B cell (primary cell): ENCODE measurements around the gene PTP4A1. TPM values are rescaled to one million over a fixed set of nuclear protein-coding genes. Genes with fewer than 3 reads are reported as not detected.

Source experiments
- ATAC-seq: fragments of 200-7000 bp; cut with Tn5 transposase; one replicate; pipeline ENCODE4 v1.10.0; 2021; ENCODE audit warnings: low read depth, mild to moderate bottlenecking, moderate number of reproducible peaks, moderate library complexity
- CTCF ChIA-PET: fragments of 350-600 bp; sonication (Branson Sonifier 250); formaldehyde crosslinking; loops from one replicate; lab custom pipeline; 2021; ENCODE audit warnings: antibody characterized with exemption, inconsistent platforms; lab: Charles Lee
- POLR2A ChIA-PET: fragments of 350-600 bp; sonication (Branson Sonifier 250); formaldehyde crosslinking; loops from one replicate; lab custom pipeline; 2021; ENCODE audit warnings: antibody characterized with exemption; lab: Charles Lee
- DNase-seq: peaks from one replicate; pipeline ENCODE4 v3.0.0; 2013
- H2AFZ ChIP-seq: 2 replicates; pipeline ENCODE4 v1.6.1; 2012; ENCODE audit warnings: mild to moderate bottlenecking, low read depth, low read length; ENCODE audit not compliant: insufficient read depth, poor library complexity, severe bottlenecking
- H3K27ac ChIP-seq, 2 donors: 1 replicate in 1 of 2; 2 replicates in 1 of 2; pipeline ENCODE4 v1.5.1; 2012 to 2013; ENCODE audit warnings: low read length in 2 of 2, mild to moderate bottlenecking in 2 of 2, moderate library complexity in 1 of 2
- H3K27me3 ChIP-seq, 4 experiments: fragments of 200-600 bp in 1 of 4; sonication (generic) in 1 of 4; replicated peaks in 1 of 4; 1 replicate in 2 of 4; 2 replicates in 2 of 4; pipeline versions ENCODE4 v1.6.1 to v1.7.0; 2013 to 2016; ENCODE audit warnings: low read length in 3 of 4, mild to moderate bottlenecking in 2 of 4, mixed read lengths in 1 of 4, moderate library complexity in 1 of 4; ENCODE audit not compliant: insufficient read depth in 4 of 4, control insufficient read depth in 3 of 4; ENCODE audit errors: control extremely low read depth in 1 of 4
- H3K36me3 ChIP-seq, 2 experiments: replicated peaks in 1 of 2; 1 replicate in 1 of 2; 2 replicates in 1 of 2; pipeline versions ENCODE4 v1.6.1 to v1.7.1; 2013; ENCODE audit warnings: low read length in 1 of 2; ENCODE audit not compliant: insufficient read depth in 2 of 2, control insufficient read depth in 1 of 2; ENCODE audit errors: control extremely low read depth in 1 of 2, extremely low read depth in 1 of 2
- H3K4me1 ChIP-seq, 2 donors: fragments of 200-600 bp in 1 of 2; sonication (generic) in 1 of 2; 1 replicate in 1 of 2; 2 replicates in 1 of 2; pipeline versions ENCODE4 v1.5.1 to v1.6.1; 2013 to 2017; ENCODE audit warnings: low read length in 2 of 2; ENCODE audit not compliant: control insufficient read depth in 2 of 2, insufficient read depth in 2 of 2
- H3K4me2 ChIP-seq: replicated peaks from 2 replicates; pipeline ENCODE3; 2012; ENCODE audit warnings: mild to moderate bottlenecking, low read depth, low read length; ENCODE audit not compliant: poor library complexity, severe bottlenecking
- H3K4me3 ChIP-seq, 5 experiments: fragments of 200-600 bp in 1 of 5; sonication (generic) in 1 of 5; 1 replicate in 3 of 5; 2 replicates in 2 of 5; pipeline versions ENCODE4 v1.5.1 to v1.7.0; 2011 to 2016; ENCODE audit warnings: low read length in 4 of 5, mild to moderate bottlenecking in 4 of 5, low read depth in 2 of 5, control low read depth in 1 of 5, moderate library complexity in 1 of 5; ENCODE audit not compliant: insufficient read depth in 1 of 5; ENCODE audit errors: control extremely low read depth in 1 of 5, extremely low read depth in 1 of 5
- H3K79me2 ChIP-seq: fragments of 200-600 bp; sonication (generic); one replicate; pipeline ENCODE4 v1.6.0; 2016; ENCODE audit warnings: low read length; ENCODE audit not compliant: control insufficient read depth, insufficient read depth
- H3K9ac ChIP-seq: fragments of 200-600 bp; sonication (generic); 2 replicates; pipeline ENCODE4 v1.6.1; 2017; ENCODE audit warnings: mild to moderate bottlenecking, low read length, moderate library complexity
- H3K9me3 ChIP-seq, 3 donors: one replicate each; pipeline versions ENCODE4 v1.6.1 to v1.7.1; 2013; ENCODE audit warnings: low read length in 2 of 3; ENCODE audit not compliant: control insufficient read depth in 2 of 3, insufficient read depth in 1 of 3; ENCODE audit errors: control extremely low read depth in 1 of 3
- H4K20me1 ChIP-seq: 2 replicates; pipeline ENCODE4 v1.6.0; 2012; ENCODE audit warnings: mild to moderate bottlenecking, low read length; ENCODE audit not compliant: insufficient read depth, control insufficient read depth, poor library complexity, severe bottlenecking
- H3K27ac Mint-ChIP-seq: one replicate; pipeline ENCODE4 v1.8.0; 2021; ENCODE audit warnings: mixed read lengths
- H3K27me3 Mint-ChIP-seq: one replicate; pipeline ENCODE4 v1.8.0; 2021; ENCODE audit warnings: mixed read lengths
- H3K4me1 Mint-ChIP-seq: one replicate; pipeline ENCODE4 v1.8.0; 2021; ENCODE audit warnings: mixed read lengths
- H3K4me3 Mint-ChIP-seq: one replicate; pipeline ENCODE4 v1.8.0; 2021; ENCODE audit warnings: mixed read lengths
- H3K9me3 Mint-ChIP-seq: one replicate; pipeline ENCODE4 v1.8.0; 2022; ENCODE audit warnings: mixed read lengths; ENCODE audit not compliant: insufficient read depth
- EZH2 ChIP-seq: IDR thresholded peaks from 2 replicates; pipeline ENCODE4 v1.6.1; 2012; ENCODE audit warnings: borderline replicate concordance, low read depth, mild to moderate bottlenecking, moderate library complexity, low read length; ENCODE audit not compliant: insufficient read depth, poor library complexity, severe bottlenecking
- WGBS: methylation state at CpG from one replicate; pipeline ENCODE4 v1.1.5; 2013; ENCODE audit warnings: missing lambda C conversion rate; ENCODE audit not compliant: insufficient coverage; 5-methylcytosine and 5-hydroxymethylcytosine counted together
- intact Hi-C: fragments of 100-400 bp; cut with micrococcal nuclease; formaldehyde crosslinking; loops from one replicate; pipeline ENCODE4 v1.10.0; 2022
- polyA plus RNA-seq: library from polyadenylated mRNA; depleted of rRNA; stranded (reverse); fragments of >200 nt; gene quantifications from 2 replicates; pipeline ENCODE4 v1.2.3, GENCODE V29; 2012
- total RNA-seq, 2 donors: library from RNA; stranded (reverse); fragments of 120-200 nt in 1 of 2; gene quantifications; 1 replicate in 1 of 2; 2 replicates in 1 of 2; pipeline versions ENCODE4 v1.2.3 to v1.2.4, GENCODE V29; 2013 to 2022
- TF ChIP-seq, protein P1 (sequence below): fragments of 200-600 bp; IDR thresholded peaks from one replicate; pipeline ENCODE4 v1.8.0; 2022; ENCODE audit warnings: antibody characterized with exemption, mild to moderate bottlenecking

The PTP4A1 gene
- total and polyA plus RNA-seq, 2 donors (not counting 1 experiment from before 2014, with no cell fraction given): 33.7 to 80.6 TPM

DNA sequence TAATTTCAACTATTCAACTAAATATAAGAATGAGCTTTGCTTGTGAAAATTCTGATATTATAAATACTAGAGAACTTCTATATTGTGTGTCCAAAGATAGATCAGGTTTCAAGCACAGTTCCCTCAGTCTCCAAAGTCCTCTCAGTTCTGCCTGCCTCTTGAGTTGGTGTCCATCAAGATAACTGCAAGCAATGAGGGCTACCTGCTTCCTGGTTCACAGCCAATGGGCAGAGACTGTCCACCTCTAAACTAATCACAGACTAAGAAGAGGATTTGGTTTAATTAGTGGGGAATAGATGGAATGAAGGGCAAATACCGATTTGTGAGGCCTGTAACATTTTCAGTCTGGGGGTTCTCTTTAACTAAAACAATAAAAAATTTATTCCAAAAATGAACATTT, 41.3 kb upstream of the PTP4A1 start:
- Histone ChIP-seq H3K4me1 (no peaks in the 10 kb centered on the region), H3K9me3 (no peaks in the 10 kb centered on the region), H3K4me2 (no peak overlapping the region), H3K36me3 (no peaks in the 10 kb centered on the region), H3K79me2 (no peaks in the 10 kb centered on the region), H3K27me3 (no peaks in the 10 kb centered on the region), H3K27ac (no peak overlapping the region), H2AFZ (no peak overlapping the region), H3K4me3 (no peak overlapping the region), H4K20me1 (no peaks in the 10 kb centered on the region), H3K9ac (no peak overlapping the region)
- ChIA-PET CTCF (no interaction called here), POLR2A (no interaction called here)
- no CpG with 5 or more reads among the region's 1 CpG for WGBS
- no peaks in the 10 kb centered on the region for H3K4me1 Mint-ChIP-seq
- TF ChIP-seq, protein P1, sequence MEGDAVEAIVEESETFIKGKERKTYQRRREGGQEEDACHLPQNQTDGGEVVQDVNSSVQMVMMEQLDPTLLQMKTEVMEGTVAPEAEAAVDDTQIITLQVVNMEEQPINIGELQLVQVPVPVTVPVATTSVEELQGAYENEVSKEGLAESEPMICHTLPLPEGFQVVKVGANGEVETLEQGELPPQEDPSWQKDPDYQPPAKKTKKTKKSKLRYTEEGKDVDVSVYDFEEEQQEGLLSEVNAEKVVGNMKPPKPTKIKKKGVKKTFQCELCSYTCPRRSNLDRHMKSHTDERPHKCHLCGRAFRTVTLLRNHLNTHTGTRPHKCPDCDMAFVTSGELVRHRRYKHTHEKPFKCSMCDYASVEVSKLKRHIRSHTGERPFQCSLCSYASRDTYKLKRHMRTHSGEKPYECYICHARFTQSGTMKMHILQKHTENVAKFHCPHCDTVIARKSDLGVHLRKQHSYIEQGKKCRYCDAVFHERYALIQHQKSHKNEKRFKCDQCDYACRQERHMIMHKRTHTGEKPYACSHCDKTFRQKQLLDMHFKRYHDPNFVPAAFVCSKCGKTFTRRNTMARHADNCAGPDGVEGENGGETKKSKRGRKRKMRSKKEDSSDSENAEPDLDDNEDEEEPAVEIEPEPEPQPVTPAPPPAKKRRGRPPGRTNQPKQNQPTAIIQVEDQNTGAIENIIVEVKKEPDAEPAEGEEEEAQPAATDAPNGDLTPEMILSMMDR: no peak
- no peak for TF ChIP-seq EZH2
- no peaks in the 10 kb centered on the region for H3K9me3 Mint-ChIP-seq
- no peaks in the 10 kb centered on the region for H3K27me3 Mint-ChIP-seq
- intact Hi-C loops: no loop called here
- H3K4me3 Mint-ChIP-seq: no peak overlapping the region
- H3K27ac Mint-ChIP-seq: no peak overlapping the region
- no peak for DNase-seq
- no peak for ATAC-seq

DNA sequence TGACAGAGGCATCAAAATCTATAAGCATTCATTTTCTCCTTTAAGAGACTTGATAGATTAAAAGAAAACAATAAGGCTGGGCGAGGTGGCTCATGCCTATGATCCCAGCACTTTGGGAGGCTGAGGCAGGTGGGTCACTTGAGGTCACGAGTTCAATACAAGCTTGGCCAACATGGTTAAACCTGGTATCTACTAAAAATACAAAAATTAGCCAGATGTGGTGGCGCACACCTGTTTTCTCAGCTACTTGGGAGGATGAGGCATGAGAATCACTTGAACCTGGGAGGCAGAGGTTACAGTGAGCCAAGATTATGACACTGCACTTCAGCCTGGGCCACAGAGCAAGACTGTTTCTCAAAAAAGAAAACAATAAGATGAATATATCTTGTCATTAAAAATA, 39.3 kb upstream of the PTP4A1 start:
- Mint-ChIP-seq H3K4me1 (peaks cover 11% of the 10 kb centered on the region), H3K4me3 (no peak overlapping the region), H3K27ac (no peak overlapping the region), H3K9me3 (no peaks in the 10 kb centered on the region), H3K27me3 (no peaks in the 10 kb centered on the region)
- no peaks in the 10 kb centered on the region for H3K27me3 ChIP-seq
- ChIA-PET POLR2A (no interaction called here), CTCF (no interaction called here)
- H3K4me2 ChIP-seq: no peak overlapping the region
- DNase-seq (no peak), ATAC-seq (no peak)
- WGBS: 67% methylated on average over 1 of the region's 3 CpGs
- no peak overlapping the region for H3K27ac ChIP-seq
- no peaks in the 10 kb centered on the region for H4K20me1 ChIP-seq
- H2AFZ ChIP-seq: no peak overlapping the region
- H3K9ac ChIP-seq: no peak overlapping the region
- H3K79me2 ChIP-seq: no peaks in the 10 kb centered on the region
- intact Hi-C loops: no loop called here
- H3K36me3 ChIP-seq: no peaks in the 10 kb centered on the region
- H3K4me3 ChIP-seq: no peak overlapping the region
- TF ChIP-seq, protein P1: no peak
- TF ChIP-seq EZH2: no peak
- H3K9me3 ChIP-seq: no peaks in the 10 kb centered on the region
- peaks cover 0 to 6% of the 10 kb centered on the region in 2 donors for H3K4me1 ChIP-seq
